ENCODE measurements around the gene FBXO21. TPM values are rescaled to one million over a fixed set of nuclear protein-coding genes. Genes with fewer than 3 reads are reported as not detected.

FBXO21 gene
- total and polyA plus RNA-seq, 2 experiments from 2014 or later: 46.3 to 84.2 TPM

GRCh38 chr12:117130801-117131200 lies 59.5 kb downstream of the FBXO21 start:
- no peaks in the 10 kb centered on the region for H3K27me3 ChIP-seq (ENCODE audit: insufficient read depth)
- H3K4me1 ChIP-seq (ENCODE audit: insufficient read depth): no peaks in the 10 kb centered on the region
- no peaks in the 10 kb centered on the region for H3K36me3 ChIP-seq (ENCODE audit: insufficient read depth)
- Mint-ChIP-seq H3K36me3 (ENCODE audit: low read depth) (peaks cover 8% of the 10 kb centered on the region), H3K27me3 (ENCODE audit: insufficient read depth, low read depth, poor library complexity) (peaks cover 9% of the 10 kb centered on the region), H3K9me3 (peaks cover 22% of the 10 kb centered on the region), H3K4me3 (no peak overlapping the region), H3K4me1 (no peaks in the 10 kb centered on the region), H3K27ac (no peak overlapping the region)
- H3K4me3 ChIP-seq: no peak overlapping the region
- peaks cover 39% of the 10 kb centered on the region for H3F3A ChIP-seq (replicated peaks; ENCODE audit: low read depth)
- DNase-seq (ENCODE audit: low spot score) (no peak), ATAC-seq (no peak)
- no peak overlapping the region for H3K4me2 ChIP-seq
- peaks cover 18% of the 10 kb centered on the region for H3K9me2 ChIP-seq (ENCODE audit: insufficient read depth)
- TF ChIP-seq EZH2 (IDR thresholded peaks at IDR 0.05; ENCODE audit: low read depth, unreplicated experiment): no peak
- no peak for TF ChIP-seq CTCF (conservative IDR thresholded peaks at IDR 0.05; ENCODE audit: low read depth in 2 of 2)
- TF ChIP-seq ZNF114 (CRISPR knock-in tag; IDR thresholded peaks at IDR 0.05): no peak
- TF ChIP-seq, protein P1, sequence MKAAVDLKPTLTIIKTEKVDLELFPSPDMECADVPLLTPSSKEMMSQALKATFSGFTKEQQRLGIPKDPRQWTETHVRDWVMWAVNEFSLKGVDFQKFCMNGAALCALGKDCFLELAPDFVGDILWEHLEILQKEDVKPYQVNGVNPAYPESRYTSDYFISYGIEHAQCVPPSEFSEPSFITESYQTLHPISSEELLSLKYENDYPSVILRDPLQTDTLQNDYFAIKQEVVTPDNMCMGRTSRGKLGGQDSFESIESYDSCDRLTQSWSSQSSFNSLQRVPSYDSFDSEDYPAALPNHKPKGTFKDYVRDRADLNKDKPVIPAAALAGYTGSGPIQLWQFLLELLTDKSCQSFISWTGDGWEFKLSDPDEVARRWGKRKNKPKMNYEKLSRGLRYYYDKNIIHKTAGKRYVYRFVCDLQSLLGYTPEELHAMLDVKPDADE (IDR thresholded peaks at IDR 0.05): no peak
- no peak for TF ChIP-seq ZNF331 (CRISPR knock-in tag; IDR thresholded peaks at IDR 0.05; ENCODE audit: low read depth)
- no peak for TF ChIP-seq EZH2phosphoT487 (IDR thresholded peaks at IDR 0.05; ENCODE audit: unreplicated experiment)
- TF ChIP-seq, protein P2, sequence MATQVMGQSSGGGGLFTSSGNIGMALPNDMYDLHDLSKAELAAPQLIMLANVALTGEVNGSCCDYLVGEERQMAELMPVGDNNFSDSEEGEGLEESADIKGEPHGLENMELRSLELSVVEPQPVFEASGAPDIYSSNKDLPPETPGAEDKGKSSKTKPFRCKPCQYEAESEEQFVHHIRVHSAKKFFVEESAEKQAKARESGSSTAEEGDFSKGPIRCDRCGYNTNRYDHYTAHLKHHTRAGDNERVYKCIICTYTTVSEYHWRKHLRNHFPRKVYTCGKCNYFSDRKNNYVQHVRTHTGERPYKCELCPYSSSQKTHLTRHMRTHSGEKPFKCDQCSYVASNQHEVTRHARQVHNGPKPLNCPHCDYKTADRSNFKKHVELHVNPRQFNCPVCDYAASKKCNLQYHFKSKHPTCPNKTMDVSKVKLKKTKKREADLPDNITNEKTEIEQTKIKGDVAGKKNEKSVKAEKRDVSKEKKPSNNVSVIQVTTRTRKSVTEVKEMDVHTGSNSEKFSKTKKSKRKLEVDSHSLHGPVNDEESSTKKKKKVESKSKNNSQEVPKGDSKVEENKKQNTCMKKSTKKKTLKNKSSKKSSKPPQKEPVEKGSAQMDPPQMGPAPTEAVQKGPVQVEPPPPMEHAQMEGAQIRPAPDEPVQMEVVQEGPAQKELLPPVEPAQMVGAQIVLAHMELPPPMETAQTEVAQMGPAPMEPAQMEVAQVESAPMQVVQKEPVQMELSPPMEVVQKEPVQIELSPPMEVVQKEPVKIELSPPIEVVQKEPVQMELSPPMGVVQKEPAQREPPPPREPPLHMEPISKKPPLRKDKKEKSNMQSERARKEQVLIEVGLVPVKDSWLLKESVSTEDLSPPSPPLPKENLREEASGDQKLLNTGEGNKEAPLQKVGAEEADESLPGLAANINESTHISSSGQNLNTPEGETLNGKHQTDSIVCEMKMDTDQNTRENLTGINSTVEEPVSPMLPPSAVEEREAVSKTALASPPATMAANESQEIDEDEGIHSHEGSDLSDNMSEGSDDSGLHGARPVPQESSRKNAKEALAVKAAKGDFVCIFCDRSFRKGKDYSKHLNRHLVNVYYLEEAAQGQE (IDR thresholded peaks at IDR 0.05; ENCODE audit: unreplicated experiment): no peak
- TF ChIP-seq ZNF462 (CRISPR knock-in tag; IDR thresholded peaks at IDR 0.05): no peak
- no peak for TF ChIP-seq CREB1 (CRISPR knock-in tag; IDR thresholded peaks at IDR 0.05; ENCODE audit: low read depth)
- TF ChIP-seq NANOG (IDR thresholded peaks at IDR 0.05; ENCODE audit: borderline replicate concordance): no peak
- no peaks in the 10 kb centered on the region for H4K20me1 ChIP-seq (replicated peaks; ENCODE audit: insufficient read depth)
- no peaks in the 10 kb centered on the region for H3K79me2 ChIP-seq (replicated peaks; ENCODE audit: insufficient read depth)
- H2AFZ ChIP-seq: no peak overlapping the region
- no peak overlapping the region for H3K27ac ChIP-seq (ENCODE audit: low read depth)
